H1 (cell line): Measurements from ENCODE around the gene ASXL3.

Experiments
- ASH2L ChIP-seq: fragments of 200-600, 300-600 bp; sonication (generic); IDR thresholded peaks from one replicate; pipeline ENCODE4 v1.7.1; 2017; ENCODE audit warnings: low read length
- EZH2 ChIP-seq: fragments of 200-600 bp; sonication (generic); IDR thresholded peaks from 2 replicates; pipeline ENCODE4 v1.7.1; 2012; ENCODE audit warnings: low read depth, mild to moderate bottlenecking, moderate library complexity, low read length, inconsistent platforms; ENCODE audit not compliant: severe bottlenecking
- GABPA ChIP-seq: IDR thresholded peaks from 2 replicates; pipeline ENCODE4 v1.6.1; 2011; ENCODE audit warnings: mild to moderate bottlenecking, low read length, moderate library complexity, borderline replicate concordance; ENCODE audit not compliant: insufficient read depth
- KDM5A ChIP-seq: fragments of 200-600 bp; IDR thresholded peaks from 2 replicates; pipeline ENCODE4 v1.7.1; 2012; ENCODE audit warnings: mild to moderate bottlenecking, low read length, inconsistent platforms, mixed read lengths
- POLR2A ChIP-seq, 2 experiments: IDR thresholded peaks; 1 replicate in 1 of 2; 2 replicates in 1 of 2; pipeline ENCODE4 v1.6.1; 2011; ENCODE audit warnings: low read depth in 2 of 2, low read length in 2 of 2, mild to moderate bottlenecking in 2 of 2; ENCODE audit errors: control extremely low read depth in 1 of 2
- RAD21 ChIP-seq, 2 experiments: IDR thresholded peaks in 1 of 2; conservative IDR thresholded peaks in 1 of 2; 2 replicates each; pipeline ENCODE4 v1.6.1; 2011; ENCODE audit warnings: low read depth in 2 of 2, low read length in 2 of 2, improper control_type of control experiment in 1 of 2, inconsistent platforms in 1 of 2, mild to moderate bottlenecking in 1 of 2, moderate library complexity in 1 of 2
- SIN3A ChIP-seq, 2 experiments: IDR thresholded peaks in 1 of 2; conservative IDR thresholded peaks in 1 of 2; 2 replicates each; pipeline ENCODE4 v1.6.1; 2011 to 2012; ENCODE audit warnings: low read length in 2 of 2, improper control_type of control experiment in 1 of 2, low read depth in 1 of 2, mild to moderate bottlenecking in 1 of 2
- TAF7 ChIP-seq: optimal IDR thresholded peaks from 2 replicates; pipeline ENCODE3; 2011; ENCODE audit warnings: low read depth, mild to moderate bottlenecking, inconsistent platforms, low read length, moderate library complexity, borderline replicate concordance
- ZNF274 ChIP-seq: IDR thresholded peaks from 2 replicates; pipeline ENCODE4 v1.7.0; 2012; ENCODE audit warnings: low read length, borderline replicate concordance; ENCODE audit errors: extremely low read depth
- TF ChIP-seq, protein P1 (sequence below), 3 experiments: IDR thresholded peaks; 1 replicate in 2 of 3; 2 replicates in 1 of 3; pipeline versions ENCODE4 v1.5.1 to v1.6.1; 2011; ENCODE audit warnings: low read length in 3 of 3, mild to moderate bottlenecking in 3 of 3, inconsistent platforms in 2 of 3, low read depth in 1 of 3, moderate library complexity in 1 of 3; ENCODE audit not compliant: insufficient read depth in 1 of 3; ENCODE audit errors: control extremely low read depth in 1 of 3

DNA sequence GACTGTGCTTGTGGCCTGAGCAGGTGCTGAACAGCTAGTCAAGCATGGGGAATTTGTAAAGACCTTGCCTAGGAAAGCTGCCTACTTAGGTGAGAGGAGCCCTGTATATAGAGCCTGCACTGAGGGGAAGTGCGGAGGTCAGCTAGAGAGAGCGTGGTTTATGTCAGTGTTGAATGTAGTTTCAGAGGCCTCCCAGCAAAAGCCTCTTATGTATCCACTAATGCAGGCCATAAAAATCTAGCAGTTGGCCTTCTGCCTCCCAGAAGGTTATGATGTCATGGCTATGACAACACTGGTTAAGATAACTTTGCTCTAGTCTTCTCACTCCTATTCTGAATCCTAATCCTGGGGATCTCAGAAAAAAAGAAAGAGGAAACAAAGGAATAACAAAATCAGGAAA, 88.9 kb downstream of the ASXL3 start:
- TF ChIP-seq GABPA (no peak), SIN3A (conservative IDR thresholded peaks at IDR 0.05 in 1 of 2, IDR thresholded peaks at IDR 0.05 in 1 of 2; ENCODE audit: low read depth in 1 of 2, low read length in 2 of 2) (no peak), TAF7 (no peak), POLR2A (IDR thresholded peaks at IDR 0.05; ENCODE audit: control extremely low read depth in 1 of 2, low read depth in 2 of 2, low read length in 2 of 2) (no peak), ZNF274 (no peak), ASH2L (no peak), RAD21 (IDR thresholded peaks at IDR 0.05 in 1 of 2, conservative IDR thresholded peaks at IDR 0.05 in 1 of 2; ENCODE audit: low read depth in 2 of 2, low read length in 2 of 2) (no peak), EZH2 (no peak), KDM5A (no peak)
- TF ChIP-seq, protein P1, sequence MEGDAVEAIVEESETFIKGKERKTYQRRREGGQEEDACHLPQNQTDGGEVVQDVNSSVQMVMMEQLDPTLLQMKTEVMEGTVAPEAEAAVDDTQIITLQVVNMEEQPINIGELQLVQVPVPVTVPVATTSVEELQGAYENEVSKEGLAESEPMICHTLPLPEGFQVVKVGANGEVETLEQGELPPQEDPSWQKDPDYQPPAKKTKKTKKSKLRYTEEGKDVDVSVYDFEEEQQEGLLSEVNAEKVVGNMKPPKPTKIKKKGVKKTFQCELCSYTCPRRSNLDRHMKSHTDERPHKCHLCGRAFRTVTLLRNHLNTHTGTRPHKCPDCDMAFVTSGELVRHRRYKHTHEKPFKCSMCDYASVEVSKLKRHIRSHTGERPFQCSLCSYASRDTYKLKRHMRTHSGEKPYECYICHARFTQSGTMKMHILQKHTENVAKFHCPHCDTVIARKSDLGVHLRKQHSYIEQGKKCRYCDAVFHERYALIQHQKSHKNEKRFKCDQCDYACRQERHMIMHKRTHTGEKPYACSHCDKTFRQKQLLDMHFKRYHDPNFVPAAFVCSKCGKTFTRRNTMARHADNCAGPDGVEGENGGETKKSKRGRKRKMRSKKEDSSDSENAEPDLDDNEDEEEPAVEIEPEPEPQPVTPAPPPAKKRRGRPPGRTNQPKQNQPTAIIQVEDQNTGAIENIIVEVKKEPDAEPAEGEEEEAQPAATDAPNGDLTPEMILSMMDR (IDR thresholded peaks at IDR 0.05; ENCODE audit: control extremely low read depth in 1 of 3, insufficient read depth in 1 of 3, low read depth in 1 of 3, low read length in 3 of 3): no peak
